Sigmoid colon (tissue), 4 donors: Measurements from ENCODE around the gene PIGQ.

Experiments
- CTCF ChIP-seq, 4 experiments: fragments of 450-650 bp in 3 of 4; fragments of 200-600 bp in 1 of 4; IDR thresholded peaks; one replicate each; pipeline ENCODE4 v1.5.1; 2016 to 2019; ENCODE audit warnings: antibody characterized with exemption in 4 of 4, mild to moderate bottlenecking in 3 of 4, moderate library complexity in 2 of 4
- POLR2A ChIP-seq, 2 donors: fragments of 450-650 bp; IDR thresholded peaks; one replicate each; pipeline ENCODE4 v1.6.1; 2016; ENCODE audit warnings: antibody characterized with exemption in 2 of 2, mild to moderate bottlenecking in 2 of 2, moderate library complexity in 2 of 2
- POLR2AphosphoS5 ChIP-seq, 4 donors: sonication (generic); formaldehyde crosslinking; IDR thresholded peaks; one replicate each; pipeline ENCODE4 v1.6.1; 2017; ENCODE audit warnings: antibody characterized with exemption in 4 of 4

- TF ChIP-seq POLR2A (IDR thresholded peaks at IDR 0.05) (no peak), CTCF (IDR thresholded peaks at IDR 0.05) (no peak), POLR2AphosphoS5 (IDR thresholded peaks at IDR 0.05) (no peak)
Measured at GRCh38 chr16:555528-556473, 14.0 kb upstream of the PIGQ start.
